ENCODE data around the gene YPEL5.

GRCh38 chr2:30191819-30192271 lies 45.0 kb downstream of the YPEL5 start:
- TF ChIP-seq CTCF (IDR thresholded peaks at IDR 0.05) (no peak), GABPA (IDR thresholded peaks at IDR 0.05; ENCODE audit: low read depth) (no peak), POLR2AphosphoS5 (IDR thresholded peaks at IDR 0.05; ENCODE audit: low read depth, low read length) (no peak), NFIC (IDR thresholded peaks at IDR 0.05; ENCODE audit: borderline replicate concordance) (no peak), RXRA (IDR thresholded peaks at IDR 0.05; ENCODE audit: borderline replicate concordance, low read depth) (no peak), REST (IDR thresholded peaks at IDR 0.05; ENCODE audit: low read depth, low read length) (no peak), USF1 (IDR thresholded peaks at IDR 0.05; ENCODE audit: borderline replicate concordance, low read depth) (no peak), TCF12 (IDR thresholded peaks at IDR 0.05) (no peak), YY1 (IDR thresholded peaks at IDR 0.05; ENCODE audit: low read depth) (no peak), SIN3A (IDR thresholded peaks at IDR 0.05; ENCODE audit: borderline replicate concordance, low read depth, low read length) (no peak), TAF1 (IDR thresholded peaks at IDR 0.05; ENCODE audit: borderline replicate concordance, low read depth, low read length) (no peak), EP300 (IDR thresholded peaks at IDR 0.05; ENCODE audit: borderline replicate concordance in 1 of 2, low read depth in 1 of 2, low read length in 1 of 2) (no peak)

Measured in SK-N-SH (cell line).